ENCODE measurements around the gene NKD2. TPM values are rescaled to one million over a fixed set of nuclear protein-coding genes. Genes with fewer than 3 reads are reported as not detected.

NKD2 gene
- total RNA-seq, 4 donors from 2014 or later: 0.78 to 3.2 (median 1.6) TPM

DNA sequence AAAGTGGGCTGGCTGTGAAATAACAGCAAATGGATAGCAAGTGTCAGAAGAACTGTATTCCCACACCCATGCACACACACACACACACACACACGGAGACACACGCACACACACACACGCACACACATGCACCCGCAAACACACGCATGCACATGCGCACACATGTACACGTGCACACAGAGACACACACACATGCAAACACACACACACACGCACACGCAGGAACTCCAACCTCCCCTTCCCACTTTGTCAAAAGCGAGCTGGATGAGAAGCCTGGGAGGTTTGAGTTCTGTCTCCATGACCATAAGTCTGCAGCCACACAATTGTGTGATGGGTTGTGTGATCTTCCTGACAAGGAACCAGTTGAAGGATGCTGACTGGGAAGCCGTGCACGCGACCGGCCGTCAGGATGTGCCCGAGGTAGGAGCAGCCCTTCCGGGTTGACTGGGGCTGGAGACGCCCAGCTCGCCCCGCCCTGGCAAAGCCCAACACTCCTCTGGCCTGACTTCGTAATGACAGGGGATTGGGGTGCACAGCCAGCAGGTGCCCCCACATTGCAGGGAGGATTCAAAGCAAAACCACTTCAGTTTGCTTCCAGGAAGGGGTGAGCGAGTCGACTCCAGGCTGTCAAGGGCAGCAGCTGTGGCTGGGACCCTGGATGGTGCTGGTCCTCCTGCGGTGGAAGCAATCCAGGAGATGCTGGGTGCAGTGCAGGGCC lies 29.3 kb upstream of the NKD2 start:
- no peaks in the 10 kb centered on the region for H3K4me1 ChIP-seq
- H3K27ac ChIP-seq: no peak overlapping the region
- no peaks in the 10 kb centered on the region for H3K9me3 ChIP-seq
- no peaks in the 10 kb centered on the region for H3K36me3 ChIP-seq
- DNase-seq: no peak
- intact Hi-C loops (cut with DNase I): no loop called here
- no peak overlapping the region for H3K4me3 ChIP-seq (replicated peaks in 1 of 3)
- TF ChIP-seq, protein P1, sequence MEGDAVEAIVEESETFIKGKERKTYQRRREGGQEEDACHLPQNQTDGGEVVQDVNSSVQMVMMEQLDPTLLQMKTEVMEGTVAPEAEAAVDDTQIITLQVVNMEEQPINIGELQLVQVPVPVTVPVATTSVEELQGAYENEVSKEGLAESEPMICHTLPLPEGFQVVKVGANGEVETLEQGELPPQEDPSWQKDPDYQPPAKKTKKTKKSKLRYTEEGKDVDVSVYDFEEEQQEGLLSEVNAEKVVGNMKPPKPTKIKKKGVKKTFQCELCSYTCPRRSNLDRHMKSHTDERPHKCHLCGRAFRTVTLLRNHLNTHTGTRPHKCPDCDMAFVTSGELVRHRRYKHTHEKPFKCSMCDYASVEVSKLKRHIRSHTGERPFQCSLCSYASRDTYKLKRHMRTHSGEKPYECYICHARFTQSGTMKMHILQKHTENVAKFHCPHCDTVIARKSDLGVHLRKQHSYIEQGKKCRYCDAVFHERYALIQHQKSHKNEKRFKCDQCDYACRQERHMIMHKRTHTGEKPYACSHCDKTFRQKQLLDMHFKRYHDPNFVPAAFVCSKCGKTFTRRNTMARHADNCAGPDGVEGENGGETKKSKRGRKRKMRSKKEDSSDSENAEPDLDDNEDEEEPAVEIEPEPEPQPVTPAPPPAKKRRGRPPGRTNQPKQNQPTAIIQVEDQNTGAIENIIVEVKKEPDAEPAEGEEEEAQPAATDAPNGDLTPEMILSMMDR (IDR thresholded peaks at IDR 0.05): no peak
- no peak for TF ChIP-seq POLR2A (IDR thresholded peaks at IDR 0.05)
- no peaks in the 10 kb centered on the region for H3K27me3 ChIP-seq
- 89 to 96% methylated on average over 20 to 24 of the region's 24 CpGs for WGBS, 2 donors

DNA sequence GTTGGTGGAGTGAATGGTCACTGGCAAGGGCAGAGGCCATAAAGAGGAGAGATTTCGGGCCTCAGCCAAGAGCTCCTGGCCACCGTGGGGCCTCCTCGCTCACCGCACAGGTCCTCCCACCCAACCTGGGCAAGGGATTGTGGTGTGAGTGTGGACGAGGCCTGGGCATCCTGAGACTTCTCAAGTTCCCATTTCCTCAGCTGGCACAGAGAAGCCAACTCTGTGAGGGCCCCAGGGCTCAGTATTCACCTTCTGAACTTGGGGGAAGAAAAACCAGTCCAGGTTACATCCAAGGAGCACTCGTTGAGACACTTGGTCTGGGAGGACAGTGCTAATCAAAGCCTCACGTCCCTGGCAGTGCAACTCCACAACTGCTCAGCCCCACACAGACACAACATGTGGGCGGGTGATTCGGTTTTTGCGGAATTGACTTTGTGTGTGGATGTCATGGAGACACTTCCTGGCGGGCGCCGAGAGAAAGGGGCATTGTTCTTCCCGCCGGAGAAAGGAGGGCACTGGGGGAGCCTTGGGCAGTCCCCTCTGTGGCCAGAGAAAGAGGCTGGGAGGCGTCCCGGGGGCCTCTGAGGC lies 28.5 kb upstream of the NKD2 start:
- TF ChIP-seq, protein P1 (IDR thresholded peaks at IDR 0.05): no peak
- TF ChIP-seq POLR2A (IDR thresholded peaks at IDR 0.05): no peak
- no peaks in the 10 kb centered on the region for H3K4me1 ChIP-seq

DNA sequence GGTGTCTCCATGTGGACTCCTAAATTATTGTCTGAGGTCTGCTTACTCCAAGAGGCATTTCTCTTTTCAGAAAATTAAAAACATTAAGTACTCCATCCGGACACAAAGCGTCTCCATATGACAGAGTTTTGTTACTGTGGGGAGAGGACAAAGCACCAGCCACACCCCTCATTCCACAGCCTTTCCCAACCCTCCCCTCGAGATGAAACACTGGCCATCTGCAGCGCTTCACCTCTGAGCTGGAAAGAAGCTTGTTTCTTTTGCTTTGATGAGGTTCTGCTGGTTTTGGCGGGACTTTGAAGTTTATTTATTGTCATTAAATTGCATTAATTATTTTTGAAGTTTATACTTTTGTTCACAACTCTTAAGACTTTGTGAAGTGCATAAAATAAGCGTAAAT lies 27.6 kb upstream of the NKD2 start:
- H3K27ac ChIP-seq: no peak overlapping the region
- H3K4me1 ChIP-seq: no peaks in the 10 kb centered on the region
- DNase-seq: no peak
- no peak overlapping the region for H3K4me3 ChIP-seq (replicated peaks in 1 of 3)
- TF ChIP-seq, protein P1 (IDR thresholded peaks at IDR 0.05): no peak
- TF ChIP-seq POLR2A (IDR thresholded peaks at IDR 0.05): no peak
- no peaks in the 10 kb centered on the region for H3K27me3 ChIP-seq
- no peaks in the 10 kb centered on the region for H3K9me3 ChIP-seq
- H3K36me3 ChIP-seq: no peaks in the 10 kb centered on the region
- 63 to 67% methylated on average over 6 of the region's 6 CpGs for WGBS, 2 donors
- intact Hi-C loops (cut with DNase I): no loop called here

More for the DNA sequence above, 28.5 kb upstream of the NKD2 start:
- Histone ChIP-seq H3K36me3 (no peaks in the 10 kb centered on the region), H3K4me3 (replicated peaks in 1 of 3) (no peak overlapping the region), H3K27me3 (no peaks in the 10 kb centered on the region), H3K27ac (no peak overlapping the region), H3K9me3 (no peaks in the 10 kb centered on the region)
- WGBS, 2 donors: 67 to 74% methylated on average over 17 of the region's 17 CpGs
- intact Hi-C loops (cut with DNase I): no loop called here
- no peak for DNase-seq

- 92% methylated on average over 7 of the region's 7 CpGs for WGBS, 2 donors
- no peak overlapping the region for H3K4me3 ChIP-seq (replicated peaks in 1 of 3)
- DNase-seq: no peak
- H3K36me3 ChIP-seq: no peaks in the 10 kb centered on the region
- H3K4me1 ChIP-seq: no peaks in the 10 kb centered on the region
- no peak overlapping the region for H3K27ac ChIP-seq
- H3K27me3 ChIP-seq: no peaks in the 10 kb centered on the region
- H3K9me3 ChIP-seq: no peaks in the 10 kb centered on the region
- no peak for TF ChIP-seq POLR2A (IDR thresholded peaks at IDR 0.05)
- TF ChIP-seq, protein P1 (IDR thresholded peaks at IDR 0.05): no peak
- intact Hi-C loops (cut with DNase I): no loop called here
Measured at GRCh38 chr5:981456-981855, 27.1 kb upstream of the NKD2 start.
